Fibroblast of lung (primary cell): Measurements from ENCODE around the gene KRT75. TPM values are rescaled to one million over a fixed set of nuclear protein-coding genes. Genes with fewer than 3 reads are reported as not detected.

ENCODE experiments used
- DNase-seq, 2 donors: peaks; one replicate each; pipeline versions ENCODE4 v3.0.0 to v3.0.0-alpha.2; 2010; ENCODE audit warnings: low read depth in 2 of 2
- H2AFZ ChIP-seq: 2 replicates; pipeline ENCODE4 v1.5.1; 2012; ENCODE audit warnings: low read length, control low read depth, inconsistent platforms
- H3K27ac ChIP-seq: 2 replicates; pipeline ENCODE4 v1.5.1; 2011; ENCODE audit warnings: low read length, control low read depth; ENCODE audit not compliant: insufficient read depth
- H3K27me3 ChIP-seq: 2 replicates; pipeline ENCODE4 v1.5.1; 2011; ENCODE audit warnings: mild to moderate bottlenecking, low read length; ENCODE audit not compliant: control insufficient read depth, insufficient read depth
- H3K36me3 ChIP-seq: 2 replicates; pipeline ENCODE4 v1.5.1; 2011; ENCODE audit warnings: low read length; ENCODE audit not compliant: control insufficient read depth, insufficient read depth
- H3K4me1 ChIP-seq: 2 replicates; pipeline ENCODE4 v1.5.1; 2011; ENCODE audit warnings: low read length; ENCODE audit not compliant: control insufficient read depth, insufficient read depth; ENCODE audit errors: extremely low read depth
- H3K4me2 ChIP-seq: 2 replicates; pipeline ENCODE4 v1.5.1; 2011; ENCODE audit warnings: low read length, control low read depth; ENCODE audit not compliant: insufficient read depth; ENCODE audit errors: extremely low read depth
- H3K4me3 ChIP-seq, 4 experiments: fragments of 200-600 bp in 1 of 4; sonication (generic) in 1 of 4; replicated peaks in 1 of 4; 2 replicates each; pipeline ENCODE4 v1.5.1; 2011 to 2016; ENCODE audit warnings: low read length in 4 of 4, low read depth in 3 of 4, mild to moderate bottlenecking in 3 of 4, control low read depth in 2 of 4, inconsistent platforms in 1 of 4, mixed read lengths in 1 of 4; ENCODE audit not compliant: insufficient read depth in 1 of 4; ENCODE audit errors: control extremely low read depth in 1 of 4
- H3K79me2 ChIP-seq: 2 replicates; pipeline ENCODE4 v1.5.1; 2012; ENCODE audit warnings: mild to moderate bottlenecking, low read length, inconsistent platforms; ENCODE audit not compliant: control insufficient read depth, insufficient read depth
- H3K9ac ChIP-seq: 2 replicates; pipeline ENCODE4 v1.5.1; 2011; ENCODE audit warnings: mild to moderate bottlenecking, low read length, control low read depth; ENCODE audit not compliant: insufficient read depth
- H3K9me3 ChIP-seq: 2 replicates; pipeline ENCODE4 v1.5.1; 2012; ENCODE audit warnings: low read depth, low read length; ENCODE audit not compliant: control insufficient read depth, insufficient read depth
- H4K20me1 ChIP-seq: 2 replicates; pipeline ENCODE4 v1.5.1; 2011; ENCODE audit warnings: low read length; ENCODE audit not compliant: control insufficient read depth, insufficient read depth; ENCODE audit errors: extremely low read depth
- EZH2 ChIP-seq: IDR thresholded peaks from 2 replicates; pipeline ENCODE4 v1.5.1; 2012; ENCODE audit warnings: low read length, control low read depth, mild to moderate bottlenecking; ENCODE audit errors: missing control alignments
- polyA plus RNA-seq, 2 donors: library from polyadenylated mRNA; depleted of rRNA in 1 of 2; stranded (reverse) in 1 of 2; unstranded in 1 of 2; fragments of >200 nt; gene quantifications; 2 replicates each; pipeline ENCODE4 v1.2.1, GENCODE V29; 2011 to 2012; ENCODE audit warnings: missing spikeins in 1 of 2
- total RNA-seq: library from RNA; depleted of rRNA; stranded (reverse); fragments of >200 nt; gene quantifications from 2 replicates; pipeline ENCODE4 v1.2.1, GENCODE V29; 2014
- TF ChIP-seq, protein P1 (sequence below), 2 donors: IDR thresholded peaks in 1 of 2; conservative IDR thresholded peaks in 1 of 2; 1 replicate in 1 of 2; 2 replicates in 1 of 2; pipeline ENCODE4 v1.5.1; 2011 to 2012; ENCODE audit warnings: low read length in 2 of 2, control low read depth in 1 of 2, inconsistent platforms in 1 of 2, low read depth in 1 of 2, mild to moderate bottlenecking in 1 of 2

Gene KRT75
- total and polyA plus RNA-seq, 2 donors (not counting 1 experiment from before 2014, with no cell fraction given): not detected

DNA sequence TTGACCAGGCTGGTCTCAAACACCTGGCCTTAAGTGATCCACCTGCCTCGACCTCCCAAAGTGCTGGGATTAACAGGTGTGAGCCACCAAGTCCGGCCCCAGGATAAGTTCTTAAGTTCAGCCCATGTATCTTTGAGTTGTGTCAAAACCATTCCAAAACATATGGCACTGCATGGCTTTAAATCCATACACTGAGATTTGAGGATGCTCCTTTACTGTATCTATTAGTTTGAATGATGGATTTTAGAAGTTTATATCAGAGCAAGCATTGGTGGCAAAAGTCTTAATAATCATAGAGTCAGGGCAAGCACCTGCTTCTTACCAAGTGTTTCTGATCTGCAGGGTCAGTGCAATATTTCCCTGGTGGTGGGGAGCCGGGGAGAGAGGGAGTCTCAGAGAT, 11.7 kb upstream of the KRT75 start:
- Histone ChIP-seq H3K9ac (no peak overlapping the region), H3K9me3 (no peaks in the 10 kb centered on the region), H3K4me1 (no peaks in the 10 kb centered on the region), H3K27ac (no peak overlapping the region), H3K4me2 (no peak overlapping the region), H3K27me3 (peaks cover 2% of the 10 kb centered on the region), H4K20me1 (no peaks in the 10 kb centered on the region), H2AFZ (no peak overlapping the region), H3K4me3 (no peak overlapping the region), H3K79me2 (no peaks in the 10 kb centered on the region), H3K36me3 (no peaks in the 10 kb centered on the region)
- TF ChIP-seq, protein P1, sequence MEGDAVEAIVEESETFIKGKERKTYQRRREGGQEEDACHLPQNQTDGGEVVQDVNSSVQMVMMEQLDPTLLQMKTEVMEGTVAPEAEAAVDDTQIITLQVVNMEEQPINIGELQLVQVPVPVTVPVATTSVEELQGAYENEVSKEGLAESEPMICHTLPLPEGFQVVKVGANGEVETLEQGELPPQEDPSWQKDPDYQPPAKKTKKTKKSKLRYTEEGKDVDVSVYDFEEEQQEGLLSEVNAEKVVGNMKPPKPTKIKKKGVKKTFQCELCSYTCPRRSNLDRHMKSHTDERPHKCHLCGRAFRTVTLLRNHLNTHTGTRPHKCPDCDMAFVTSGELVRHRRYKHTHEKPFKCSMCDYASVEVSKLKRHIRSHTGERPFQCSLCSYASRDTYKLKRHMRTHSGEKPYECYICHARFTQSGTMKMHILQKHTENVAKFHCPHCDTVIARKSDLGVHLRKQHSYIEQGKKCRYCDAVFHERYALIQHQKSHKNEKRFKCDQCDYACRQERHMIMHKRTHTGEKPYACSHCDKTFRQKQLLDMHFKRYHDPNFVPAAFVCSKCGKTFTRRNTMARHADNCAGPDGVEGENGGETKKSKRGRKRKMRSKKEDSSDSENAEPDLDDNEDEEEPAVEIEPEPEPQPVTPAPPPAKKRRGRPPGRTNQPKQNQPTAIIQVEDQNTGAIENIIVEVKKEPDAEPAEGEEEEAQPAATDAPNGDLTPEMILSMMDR (conservative IDR thresholded peaks at IDR 0.05 in 1 of 2, IDR thresholded peaks at IDR 0.05 in 1 of 2; ENCODE audit: low read depth in 1 of 2, low read length in 2 of 2): no peak
- no peak for TF ChIP-seq EZH2
- DNase-seq: no peak

DNA sequence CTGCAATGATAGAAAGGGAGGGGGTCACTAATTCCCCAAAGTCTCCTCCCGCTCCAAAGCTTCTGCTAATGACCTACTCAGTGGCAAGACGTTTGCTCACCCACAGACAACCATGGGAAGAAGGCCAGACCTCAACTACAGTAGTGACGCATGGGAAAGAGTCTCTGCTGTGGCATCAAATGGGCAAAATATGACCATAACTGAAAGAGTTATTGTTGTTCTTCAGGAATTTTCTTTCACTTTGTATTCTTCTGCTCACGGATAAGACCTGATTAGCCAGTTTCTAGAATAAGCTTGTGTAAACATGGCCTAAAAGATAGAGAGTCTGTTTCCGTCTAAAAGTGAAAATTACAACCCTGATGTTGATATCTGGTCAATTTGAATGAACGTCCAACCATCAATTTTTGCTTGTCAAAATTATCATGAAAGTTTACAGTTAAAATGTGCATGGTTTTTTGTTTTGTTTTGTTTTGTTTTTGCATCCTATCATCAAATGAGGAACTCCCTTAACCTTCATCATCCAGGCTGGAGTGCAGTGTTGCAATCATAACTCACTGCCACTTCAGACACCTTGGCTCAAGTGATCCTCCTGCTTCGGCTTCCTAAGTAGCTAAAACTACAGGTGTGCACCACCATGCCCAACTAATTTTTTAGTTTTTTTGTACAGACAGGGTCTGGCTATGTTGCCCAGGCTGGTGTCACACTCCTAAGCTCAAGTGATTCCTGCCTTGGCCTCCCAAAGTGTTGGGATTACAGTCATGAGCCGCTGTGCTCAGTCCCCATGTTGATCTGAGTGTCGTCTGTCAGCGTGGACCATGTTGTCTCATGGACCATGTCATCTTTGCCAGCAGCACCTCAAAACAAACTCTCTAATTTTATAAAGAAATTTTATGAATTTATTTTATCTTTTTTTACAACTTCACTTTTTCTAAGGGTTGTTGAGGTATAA, 10.8 kb upstream of the KRT75 start:
- TF ChIP-seq EZH2: no peak
- TF ChIP-seq, protein P1 (conservative IDR thresholded peaks at IDR 0.05 in 1 of 2, IDR thresholded peaks at IDR 0.05 in 1 of 2; ENCODE audit: low read depth in 1 of 2, low read length in 2 of 2): no peak
- DNase-seq: peak in 1 of 2 donors; percentile 66
- H3K27ac ChIP-seq: no peak overlapping the region
- H3K27me3 ChIP-seq: no peaks in the 10 kb centered on the region
- no peaks in the 10 kb centered on the region for H3K36me3 ChIP-seq
- H3K4me1 ChIP-seq: no peaks in the 10 kb centered on the region
- H3K79me2 ChIP-seq: no peaks in the 10 kb centered on the region
- H2AFZ ChIP-seq: no peak overlapping the region
- no peak overlapping the region for H3K9ac ChIP-seq
- no peaks in the 10 kb centered on the region for H4K20me1 ChIP-seq
- no peak overlapping the region for H3K4me3 ChIP-seq
- H3K4me2 ChIP-seq: no peak overlapping the region
- no peaks in the 10 kb centered on the region for H3K9me3 ChIP-seq

DNA sequence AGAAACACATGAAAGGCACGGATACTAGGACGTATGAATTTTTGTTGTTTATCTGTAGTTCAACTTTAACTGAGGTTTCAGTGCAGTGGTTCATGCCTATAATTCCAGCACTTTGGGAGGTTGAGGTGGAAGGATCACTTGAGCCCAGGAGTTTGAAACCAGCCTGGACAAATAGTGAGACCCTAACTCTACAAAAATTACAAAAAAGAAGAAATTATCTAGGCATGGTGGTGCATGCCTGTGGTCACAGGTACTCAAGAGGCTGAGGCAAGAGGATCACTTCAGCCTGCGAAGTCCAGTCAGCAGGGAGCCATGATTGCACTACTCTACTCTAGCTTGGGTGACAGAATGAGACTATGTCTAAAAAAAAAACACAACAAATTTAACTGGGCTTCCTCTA, 9.8 kb upstream of the KRT75 start:
- DNase-seq: no peak
- Histone ChIP-seq H3K4me3 (no peak overlapping the region), H3K4me2 (no peak overlapping the region), H3K27ac (no peak overlapping the region), H2AFZ (no peak overlapping the region), H3K9ac (no peak overlapping the region), H3K36me3 (no peaks in the 10 kb centered on the region), H3K9me3 (no peaks in the 10 kb centered on the region), H3K79me2 (no peaks in the 10 kb centered on the region), H4K20me1 (no peaks in the 10 kb centered on the region), H3K27me3 (no peaks in the 10 kb centered on the region), H3K4me1 (no peaks in the 10 kb centered on the region)
- TF ChIP-seq EZH2: no peak
- TF ChIP-seq, protein P1 (conservative IDR thresholded peaks at IDR 0.05 in 1 of 2, IDR thresholded peaks at IDR 0.05 in 1 of 2; ENCODE audit: low read depth in 1 of 2, low read length in 2 of 2): no peak
